CD4-positive, alpha-beta T cell treated with Interleukin-12 subunit alpha and Interleukin-12 subunit beta, for 1 hour (primary cell): ENCODE measurements around the gene FTH1.

Experiments used
- DNase-seq: peaks from one replicate; pipeline ENCODE4 v3.0.0-alpha.2; 2020

Gene FTH1

DNA sequence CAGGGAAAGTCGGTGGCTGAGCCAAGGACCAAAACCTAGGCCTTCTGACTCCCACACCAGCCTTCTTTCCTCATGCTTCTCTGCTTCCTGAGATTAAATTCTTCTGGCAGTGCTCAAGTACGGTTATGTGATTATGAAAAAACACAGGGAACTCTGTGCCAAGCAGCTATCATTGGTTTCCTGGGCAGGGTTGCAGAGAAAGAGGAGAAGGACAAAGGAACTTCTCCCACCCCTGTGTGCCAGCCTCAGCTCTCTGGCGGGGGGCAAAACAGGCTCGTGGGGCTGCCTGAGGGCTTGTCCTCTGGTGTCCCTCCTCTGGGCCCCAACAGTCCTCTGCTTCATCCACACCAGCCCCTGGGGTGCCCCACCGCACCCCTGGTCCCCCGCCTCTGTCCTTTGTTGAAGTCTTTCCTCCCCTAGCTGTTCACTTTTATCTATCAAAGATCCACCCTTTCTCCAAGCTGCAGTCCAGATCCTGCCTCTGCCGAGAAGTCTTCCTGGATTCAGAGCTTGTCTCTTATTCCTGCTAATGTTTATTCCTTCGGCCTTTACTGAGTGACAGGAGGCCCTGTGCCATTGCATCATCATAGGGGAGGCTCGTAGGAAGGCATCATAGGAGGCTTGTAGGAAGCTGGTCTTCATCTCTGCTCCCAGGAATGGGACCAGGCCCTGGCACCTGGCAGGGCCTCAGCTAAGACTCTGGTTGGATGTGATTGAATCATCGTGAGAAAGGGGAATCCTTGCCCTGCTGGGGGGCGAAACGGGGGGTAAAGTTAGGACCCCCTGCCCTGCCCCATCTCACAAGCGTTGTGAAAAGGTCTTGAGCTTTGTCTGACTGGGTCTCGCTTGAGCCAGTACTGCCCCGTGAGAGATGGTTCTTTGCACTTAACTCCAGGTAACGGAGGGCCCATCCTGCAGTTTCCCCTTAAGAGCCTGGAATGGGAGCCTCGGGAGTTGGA lies 11.5 kb upstream of the FTH1 start:
- no peak for DNase-seq

DNA sequence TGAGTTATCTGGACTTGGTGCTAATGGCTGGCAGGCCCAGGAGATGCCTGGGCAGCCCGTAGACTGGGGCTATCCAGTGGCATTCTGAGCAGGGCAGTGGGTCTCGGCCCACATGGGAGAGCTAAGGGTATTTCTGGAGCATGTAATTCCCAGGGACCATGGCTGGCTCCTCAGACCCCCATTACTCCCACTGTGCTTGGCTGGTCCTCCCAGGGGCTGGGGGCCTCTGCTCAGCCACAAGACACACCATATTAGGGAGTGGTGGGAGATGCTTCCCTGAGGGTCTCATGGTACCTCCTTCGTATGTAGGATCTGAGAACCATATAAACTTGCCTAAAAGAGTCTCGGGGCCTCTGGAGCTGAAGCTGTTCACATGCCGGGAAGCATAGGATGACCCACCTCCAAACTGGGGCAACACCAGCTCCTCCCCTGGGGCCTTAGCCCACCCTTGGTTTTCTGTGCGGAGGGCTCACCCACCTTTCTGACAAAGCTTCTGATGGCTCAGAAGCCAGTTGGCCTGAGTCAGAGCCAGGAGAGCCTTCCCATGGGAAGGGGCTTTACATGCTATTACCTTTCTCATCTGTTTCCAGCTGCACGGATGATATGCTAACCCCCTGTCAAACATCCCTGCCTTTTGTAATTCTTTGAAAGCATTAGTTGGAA lies 9.5 kb upstream of the FTH1 start:
- no peak for DNase-seq

DNA sequence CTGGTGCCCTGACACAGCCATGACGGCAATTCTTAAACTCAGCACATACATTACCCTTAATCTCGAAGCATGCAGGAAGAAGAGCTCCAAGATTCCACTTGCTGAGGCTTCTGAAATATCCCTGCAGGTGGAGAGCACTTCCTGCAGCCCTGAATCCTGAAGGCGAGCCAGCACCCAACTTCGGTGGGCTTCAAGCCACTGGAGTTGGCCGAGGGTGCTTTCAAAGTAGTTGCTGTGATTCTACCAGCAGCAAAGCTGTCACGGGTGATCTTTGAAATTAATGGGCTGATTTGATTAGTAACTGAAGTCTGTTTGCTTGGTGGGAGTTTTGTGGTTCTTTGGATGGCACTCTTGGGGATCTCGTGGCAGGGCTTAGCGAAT lies 9.0 kb upstream of the FTH1 start:
- DNase-seq, result no peak

DNA sequence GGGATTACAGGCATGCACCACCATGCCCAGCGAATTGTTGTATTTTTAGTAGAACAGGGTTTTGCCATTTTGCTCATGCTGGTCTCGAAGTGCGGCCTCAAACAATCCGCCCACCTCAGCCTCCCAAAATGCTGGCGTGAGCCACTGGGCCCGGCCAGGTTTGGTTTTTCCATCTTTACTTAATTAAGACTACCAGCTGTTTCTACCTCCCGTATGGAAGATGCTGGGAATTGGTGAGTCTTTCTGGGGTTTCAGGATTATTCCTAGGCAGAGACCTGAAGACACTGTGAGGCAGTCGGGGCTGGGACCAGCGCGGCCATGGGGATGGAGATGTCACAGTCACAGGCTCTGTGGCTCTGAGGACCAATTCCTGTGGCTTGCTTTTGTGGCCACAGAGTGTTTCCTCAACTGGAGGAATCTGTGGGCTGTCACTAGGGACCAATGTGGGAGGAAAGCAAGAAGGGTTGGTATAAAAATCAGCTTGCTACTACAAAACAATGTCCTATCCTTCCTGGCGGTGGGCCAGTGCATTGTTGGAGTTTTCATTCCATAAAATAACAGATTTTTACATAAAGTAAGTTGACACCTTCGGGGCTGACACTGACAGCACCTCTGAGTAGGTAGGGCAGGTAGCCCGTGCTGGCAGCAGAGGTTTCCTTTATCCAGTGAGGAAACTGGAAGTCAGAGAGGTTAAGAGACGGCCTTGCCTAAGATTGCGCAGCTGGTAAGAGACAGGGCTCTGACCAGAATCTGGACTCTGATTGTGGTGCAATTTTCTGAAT lies 8.4 kb upstream of the FTH1 start:
- DNase-seq, result no peak

DNA sequence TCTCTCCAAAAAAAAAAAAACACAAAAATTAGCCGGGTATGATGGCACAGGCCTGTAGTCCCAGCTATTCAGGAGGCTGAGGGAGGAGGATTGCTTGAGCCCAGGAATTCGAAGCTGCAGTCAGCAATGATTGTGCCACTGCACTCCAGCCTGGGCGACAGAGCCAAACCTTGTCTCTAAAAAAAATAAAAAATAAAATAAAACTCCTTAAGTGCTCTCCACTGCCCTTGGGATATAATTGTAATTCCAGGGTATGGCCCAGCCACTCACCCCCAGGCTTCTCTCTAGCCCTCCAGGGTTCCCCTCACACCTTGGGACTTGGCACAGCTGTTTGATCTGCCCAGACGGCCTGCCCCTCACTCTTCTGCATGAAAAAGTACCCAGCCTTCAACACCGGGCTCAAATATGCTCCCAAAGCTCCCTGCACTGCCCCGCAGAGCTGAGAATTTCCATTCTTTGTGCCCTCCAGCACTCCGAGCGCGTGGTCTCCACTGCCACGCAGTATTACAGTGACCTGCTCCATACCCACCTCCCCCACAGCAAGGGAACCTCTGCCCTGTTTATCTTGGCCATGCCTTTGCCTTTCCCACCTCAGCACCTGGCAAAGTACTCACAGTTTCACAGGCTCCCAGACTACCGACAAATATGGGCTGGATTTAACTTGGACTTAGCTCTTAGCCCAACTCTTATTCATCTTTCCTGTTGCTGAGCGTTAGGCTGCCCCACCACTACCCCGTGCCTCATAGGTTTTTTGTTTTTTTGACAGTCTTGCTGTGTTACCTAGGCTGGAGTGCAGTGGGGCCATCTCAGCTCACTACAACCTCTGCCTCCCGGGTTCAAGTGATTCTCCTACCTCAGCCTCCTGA lies 7.6 kb upstream of the FTH1 start:
- DNase-seq, result no peak

DNA sequence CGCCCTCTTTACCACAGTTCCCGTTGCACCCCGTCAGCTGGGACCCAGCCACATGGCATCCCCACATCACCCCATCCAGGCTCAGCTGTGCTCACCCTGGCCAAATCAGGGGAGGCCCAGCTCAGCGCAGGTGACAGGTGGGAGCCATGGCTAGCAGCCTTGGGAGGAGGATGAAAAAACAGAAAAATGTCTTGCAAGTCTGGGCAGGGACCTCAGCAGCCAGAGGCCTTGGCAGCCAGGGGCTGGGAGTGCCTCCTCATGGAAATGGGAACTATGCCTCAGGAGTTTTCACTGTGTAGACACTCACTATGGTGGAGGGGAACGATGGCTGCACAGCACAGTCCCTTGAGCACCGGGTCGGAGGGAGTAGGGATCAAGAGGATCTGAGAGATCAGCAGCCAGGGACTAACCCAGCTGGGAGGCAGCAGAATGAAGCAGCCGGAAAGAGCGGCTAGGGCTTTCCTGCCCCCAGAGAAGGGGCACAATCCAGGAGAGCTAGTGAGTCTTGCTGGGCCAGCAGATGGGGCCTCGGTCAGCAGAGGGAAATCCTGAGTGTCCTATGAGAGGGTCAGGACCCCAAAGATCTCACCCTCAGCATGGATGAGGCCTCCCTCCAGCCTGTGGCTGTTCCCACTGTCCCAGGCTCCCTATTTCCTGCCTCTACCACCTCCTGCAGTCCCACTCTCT lies 6.2 kb upstream of the FTH1 start:
- no peak for DNase-seq

DNA sequence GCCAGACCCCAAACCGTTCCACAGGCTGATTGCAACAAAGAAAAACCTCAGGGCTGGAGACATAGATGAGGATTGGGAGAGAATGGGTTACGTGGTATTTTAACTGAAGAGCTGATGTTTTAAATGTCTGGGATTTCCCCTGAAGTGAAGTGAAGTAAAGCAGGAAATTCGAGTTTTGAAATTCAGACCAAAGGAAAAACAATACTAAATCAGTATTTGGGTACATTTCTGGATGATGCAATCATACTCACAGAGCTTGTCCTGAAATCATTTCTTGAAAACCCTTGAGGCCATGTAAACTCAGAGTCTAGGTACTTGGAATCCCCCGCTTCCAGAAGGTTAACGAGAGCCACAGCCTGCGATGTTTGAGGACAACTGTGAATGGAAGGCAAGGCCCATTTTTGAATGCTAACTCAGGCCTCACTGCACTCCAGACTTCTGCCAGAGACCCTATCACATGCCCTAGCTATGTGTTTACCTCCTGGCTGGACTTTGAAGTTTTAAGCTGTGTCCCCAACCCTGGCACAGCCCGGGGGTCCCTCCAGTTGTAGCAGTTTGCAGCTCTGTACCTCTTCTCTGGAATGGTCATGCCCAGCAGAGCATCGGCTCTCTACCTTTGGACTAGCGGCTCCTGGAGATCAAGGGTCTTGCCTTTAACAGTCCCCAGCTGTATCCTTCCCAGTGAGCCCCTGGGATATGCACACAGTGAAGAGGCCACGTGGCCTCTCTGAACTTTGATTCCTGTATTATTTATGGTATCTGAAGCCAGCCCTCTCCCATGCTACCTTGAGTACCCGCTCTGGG lies 5.4 kb upstream of the FTH1 start:
- peak; percentile 20 for DNase-seq

DNA sequence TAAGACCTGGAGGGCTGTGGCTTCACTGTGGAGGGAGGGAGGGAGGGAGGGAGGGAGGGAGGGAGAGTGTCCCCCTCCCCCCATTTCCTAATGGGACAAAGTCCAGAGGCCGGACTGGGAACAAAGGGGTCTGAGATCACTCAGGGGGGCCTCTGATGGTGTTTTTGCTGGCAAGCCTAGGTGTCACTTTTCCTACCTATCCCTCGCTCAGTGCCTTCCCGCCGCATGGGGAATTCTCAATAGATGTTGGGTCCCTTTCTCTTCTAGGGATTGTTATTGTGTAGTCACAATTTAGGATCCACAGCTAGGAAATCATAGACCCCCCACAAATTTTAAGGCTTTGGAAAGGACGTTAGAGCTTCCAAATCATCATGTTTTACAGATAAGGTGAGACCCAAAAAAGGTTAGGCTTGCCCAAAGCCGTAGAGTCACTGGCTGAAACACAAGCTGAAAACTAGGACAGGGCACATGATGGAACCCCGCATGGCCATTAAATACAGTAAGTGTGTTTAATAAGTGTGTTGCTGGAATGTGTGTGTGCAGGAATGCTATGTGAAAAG lies 4.8 kb upstream of the FTH1 start:
- no peak for DNase-seq

DNA sequence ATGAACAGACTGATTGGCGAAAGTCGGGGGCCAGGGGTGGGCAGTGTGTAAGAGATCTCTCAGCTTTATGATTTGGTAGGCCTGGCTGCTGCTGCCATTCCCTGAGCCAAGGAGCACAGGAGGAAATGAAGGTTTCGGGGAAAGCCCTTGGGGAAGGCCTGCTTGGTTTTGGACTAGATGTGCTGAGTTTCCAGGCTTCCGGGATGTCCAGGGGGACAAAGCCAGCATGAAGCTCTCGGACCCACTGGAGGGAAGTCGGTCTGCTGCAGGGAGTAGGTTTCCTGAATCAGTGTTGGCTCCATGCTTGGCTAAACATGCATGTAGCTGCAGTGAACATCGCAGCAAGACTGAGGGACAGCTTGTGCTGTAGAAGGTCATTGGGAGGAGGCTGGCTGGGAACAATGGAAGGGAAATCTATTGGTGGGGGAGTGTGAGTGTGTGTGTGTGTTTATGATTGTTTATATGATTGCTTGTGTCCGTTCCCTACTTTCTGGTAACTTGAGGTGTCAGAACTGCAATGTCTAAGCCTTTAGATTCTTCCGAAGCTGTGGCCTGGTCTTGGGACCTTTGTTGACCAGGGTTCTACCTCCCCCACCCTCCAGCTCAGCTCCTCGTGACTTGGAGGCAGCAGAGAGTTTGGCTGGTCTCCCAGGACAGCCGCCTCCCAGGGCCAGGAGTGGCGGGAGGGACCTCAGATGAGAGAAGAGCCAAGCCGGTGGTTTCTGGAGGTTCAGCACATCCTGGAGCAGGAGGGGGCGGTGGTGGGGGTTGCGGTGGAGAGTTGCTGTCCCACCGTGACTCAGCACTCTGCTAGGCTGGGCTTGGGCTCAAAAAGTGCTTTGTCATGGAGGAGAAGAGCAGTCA lies 4.0 kb upstream of the FTH1 start:
- DNase-seq, result peak; percentile 56

DNA sequence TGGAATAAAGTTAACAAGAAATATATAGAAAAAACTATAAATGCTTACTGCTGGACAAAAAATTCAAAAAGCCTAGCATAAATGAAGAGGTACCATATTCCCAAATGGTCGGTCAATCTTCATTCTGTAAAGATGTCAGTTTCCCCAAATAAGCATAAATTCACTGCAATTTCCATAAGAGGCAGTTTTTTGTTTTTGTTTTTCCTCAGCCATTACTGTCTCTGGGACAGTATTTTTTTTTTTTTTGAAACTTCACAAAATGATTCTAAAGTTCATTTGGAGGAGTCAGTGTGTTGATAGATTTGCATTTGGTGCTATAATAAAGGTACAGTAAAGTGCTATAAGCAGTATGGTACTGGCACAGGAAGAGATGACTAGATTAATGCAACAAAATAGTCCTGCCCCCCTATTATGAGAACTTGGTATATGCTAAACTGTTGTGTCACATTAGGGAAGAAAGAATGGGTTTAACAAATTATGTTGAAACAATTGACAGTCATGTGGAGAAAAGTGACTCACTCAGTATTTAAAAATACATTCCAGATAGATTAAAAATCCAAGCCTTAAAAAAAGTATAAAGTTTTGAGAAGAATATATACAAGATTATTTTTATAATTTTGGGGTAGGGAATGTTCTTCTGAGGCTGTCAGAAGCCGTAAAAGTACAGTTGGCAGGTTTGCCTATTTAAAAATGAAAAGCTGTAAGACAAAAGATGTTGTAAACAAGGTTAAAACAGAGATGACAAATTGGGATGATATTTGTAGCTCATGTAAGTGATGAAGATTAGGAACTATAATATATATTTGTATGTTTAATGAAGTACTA lies 2.6 kb upstream of the FTH1 start:
- DNase-seq, result peak; percentile 20

DNA sequence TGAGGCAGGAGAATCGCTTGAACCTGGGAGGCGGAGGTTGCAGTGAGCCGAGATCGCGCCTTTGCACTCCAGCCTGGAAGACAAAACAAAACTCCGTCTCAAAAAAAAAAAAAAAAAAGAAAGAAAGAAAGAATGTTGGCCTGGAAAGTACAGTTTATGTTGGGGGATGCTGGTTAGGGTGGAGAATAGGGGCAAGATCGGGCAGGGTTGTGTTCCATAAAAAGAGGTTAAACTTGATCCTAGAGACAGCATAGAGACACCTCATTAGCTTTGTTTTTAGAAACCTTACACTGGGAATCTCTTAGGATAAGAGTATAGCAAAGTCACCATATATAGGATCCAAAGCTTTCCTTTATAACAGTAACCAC lies 1.9 kb upstream of the FTH1 start:
- no peak for DNase-seq

DNA sequence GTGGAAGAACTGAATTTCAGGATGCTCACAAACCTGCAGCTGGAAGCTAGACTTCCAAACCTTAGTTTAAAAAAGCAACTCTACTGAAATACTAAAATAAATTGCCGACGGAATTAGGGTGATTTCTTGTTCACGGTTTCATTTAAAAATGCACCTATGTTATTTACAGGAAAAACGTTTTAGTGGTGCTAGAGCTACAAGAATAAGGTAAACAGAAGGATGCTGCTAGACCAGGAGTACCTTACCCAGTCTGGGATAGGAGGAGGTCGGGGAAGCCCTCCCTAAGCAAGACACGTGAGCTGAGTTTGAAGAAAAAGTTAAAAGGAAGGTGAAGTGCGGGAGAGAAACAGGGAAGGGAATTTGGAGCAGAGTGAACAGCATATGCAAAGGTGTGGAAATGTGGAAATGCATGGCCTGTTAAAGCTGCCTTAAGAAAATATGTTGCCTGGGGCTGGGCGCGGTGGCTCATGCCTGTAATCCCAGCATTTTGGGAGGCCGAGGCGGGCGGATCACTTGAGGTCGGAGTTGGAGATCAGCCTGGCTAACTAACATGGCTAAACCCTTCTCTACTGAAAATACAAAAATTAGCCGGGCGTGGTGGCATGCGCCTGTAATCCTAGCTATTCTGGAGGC lies 1.4 kb upstream of the FTH1 start:
- no peak for DNase-seq

DNA sequence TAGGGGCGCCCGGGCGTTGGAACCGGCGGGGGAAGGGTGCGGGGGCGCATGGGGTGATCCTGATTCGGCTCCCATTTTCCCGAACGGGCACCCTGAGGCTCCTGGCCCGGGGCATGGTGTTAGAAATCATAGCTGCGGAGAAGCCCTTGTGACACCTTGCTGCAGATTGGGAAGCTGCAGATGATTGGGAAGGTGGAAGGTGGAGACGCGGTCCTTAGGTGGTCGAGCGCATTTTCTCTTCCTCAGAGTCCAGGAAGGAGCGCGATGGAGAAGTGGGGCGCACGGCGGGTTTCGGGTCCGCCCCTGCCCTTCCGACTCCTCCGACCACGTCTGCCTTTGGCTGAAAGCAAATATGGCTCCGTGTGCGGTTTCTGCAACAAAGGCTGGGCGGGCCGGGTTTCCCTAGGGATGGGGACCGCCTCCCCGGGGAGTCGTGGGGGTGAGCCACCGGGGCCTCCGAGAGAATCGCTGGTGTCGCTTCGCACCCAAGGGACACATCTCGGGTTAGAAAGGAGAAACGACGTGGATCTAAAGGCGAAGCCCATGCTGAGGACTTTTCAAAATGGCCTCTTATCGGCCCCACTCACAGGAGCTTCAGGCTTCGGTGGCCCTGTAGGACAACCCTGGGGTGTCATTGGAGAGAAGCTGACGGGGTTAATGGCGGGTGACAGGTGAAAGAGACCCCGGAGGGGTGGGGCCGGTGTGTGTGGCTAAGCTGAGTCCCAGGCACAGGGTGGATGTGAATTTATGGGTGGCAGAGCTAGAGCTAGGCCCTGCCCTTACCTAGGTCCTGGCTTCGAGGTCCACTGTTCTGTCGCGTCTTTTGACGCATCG lies 707 bp upstream of the FTH1 start:
- DNase-seq, result peak; percentile 46

DNA sequence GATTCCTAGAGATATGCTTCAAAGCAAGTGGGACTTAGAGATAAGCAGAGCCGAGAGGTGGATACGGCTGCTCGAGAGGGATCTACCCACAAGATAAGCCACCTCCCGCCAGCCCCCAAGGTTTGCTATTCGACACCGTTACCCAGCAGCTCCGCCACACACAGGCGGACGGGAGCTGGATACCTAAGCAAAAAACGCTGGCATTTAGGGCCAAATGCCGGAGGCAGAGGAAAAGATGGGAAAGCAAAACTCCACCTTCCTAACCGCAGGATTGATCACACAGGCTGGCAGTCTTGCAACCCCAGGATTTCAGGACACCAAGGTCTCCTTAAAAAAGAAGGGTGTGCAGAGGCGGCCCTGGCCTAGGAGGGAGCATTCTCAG lies 709 bp downstream of the FTH1 start:
- peak; percentile 56 for DNase-seq

DNA sequence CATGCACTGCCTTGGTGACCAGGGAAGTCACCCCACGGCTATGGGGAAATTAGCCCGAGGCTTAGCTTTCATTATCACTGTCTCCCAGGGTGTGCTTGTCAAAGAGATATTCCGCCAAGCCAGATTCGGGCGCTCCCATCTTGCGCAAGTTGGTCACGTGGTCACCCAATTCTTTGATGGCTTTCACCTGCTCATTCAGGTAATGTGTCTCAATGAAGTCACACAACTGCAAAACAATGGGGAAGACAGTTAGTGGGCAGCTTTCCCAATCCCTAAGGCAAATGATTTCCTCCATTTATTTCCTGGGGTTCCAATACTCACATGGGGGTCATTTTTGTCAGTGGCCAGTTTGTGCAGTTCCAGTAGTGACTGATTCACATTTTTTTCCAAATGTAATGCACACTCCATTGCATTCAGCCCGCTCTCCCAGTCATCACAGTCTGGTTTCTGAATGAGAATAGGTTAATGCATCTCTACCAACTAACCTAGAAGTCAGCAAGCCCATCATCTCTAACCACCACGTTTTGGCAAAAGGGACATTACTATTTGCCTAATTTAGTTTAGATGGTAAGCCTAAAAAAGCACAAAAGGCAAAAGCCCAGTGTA lies 2.7 kb downstream of the FTH1 start:
- peak; percentile 14 for DNase-seq

DNA sequence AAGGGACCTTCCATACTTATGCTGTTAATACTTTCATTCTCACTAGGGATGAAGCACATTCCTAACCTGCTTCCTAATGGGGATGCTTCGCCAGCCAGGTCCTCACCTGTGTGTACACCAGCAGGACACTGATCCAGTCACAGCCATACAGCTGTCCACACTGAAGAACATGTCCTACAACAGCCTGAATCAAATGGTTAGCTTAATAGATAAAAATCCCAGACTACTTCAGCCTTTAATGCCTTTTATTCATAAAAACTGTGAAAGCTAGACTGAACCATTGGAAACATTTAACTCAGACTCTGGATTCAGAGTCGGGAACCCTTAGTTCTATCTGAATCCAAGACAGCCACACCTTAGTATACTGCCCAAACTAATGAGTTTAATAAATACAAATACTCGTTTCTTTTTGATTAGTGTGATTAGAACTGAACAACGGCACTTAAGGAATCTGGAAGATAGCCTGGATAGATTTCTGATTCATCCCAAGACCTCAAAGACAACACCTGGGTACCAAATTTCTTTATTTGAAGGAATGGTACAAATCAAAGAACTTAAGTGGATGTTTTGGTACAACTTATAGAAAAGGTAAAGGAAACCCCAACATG lies 3.3 kb downstream of the FTH1 start:
- DNase-seq, result peak; percentile 37
